GM12872 (cell line): ENCODE results near the gene SEBOX.

Experiments used
- TF ChIP-seq, protein P1 (sequence below): IDR thresholded peaks from 3 replicates; pipeline ENCODE4 v1.5.1; 2011; ENCODE audit warnings: low read depth, mild to moderate bottlenecking, low read length, moderate library complexity; ENCODE audit not compliant: insufficient read depth

The SEBOX gene

DNA sequence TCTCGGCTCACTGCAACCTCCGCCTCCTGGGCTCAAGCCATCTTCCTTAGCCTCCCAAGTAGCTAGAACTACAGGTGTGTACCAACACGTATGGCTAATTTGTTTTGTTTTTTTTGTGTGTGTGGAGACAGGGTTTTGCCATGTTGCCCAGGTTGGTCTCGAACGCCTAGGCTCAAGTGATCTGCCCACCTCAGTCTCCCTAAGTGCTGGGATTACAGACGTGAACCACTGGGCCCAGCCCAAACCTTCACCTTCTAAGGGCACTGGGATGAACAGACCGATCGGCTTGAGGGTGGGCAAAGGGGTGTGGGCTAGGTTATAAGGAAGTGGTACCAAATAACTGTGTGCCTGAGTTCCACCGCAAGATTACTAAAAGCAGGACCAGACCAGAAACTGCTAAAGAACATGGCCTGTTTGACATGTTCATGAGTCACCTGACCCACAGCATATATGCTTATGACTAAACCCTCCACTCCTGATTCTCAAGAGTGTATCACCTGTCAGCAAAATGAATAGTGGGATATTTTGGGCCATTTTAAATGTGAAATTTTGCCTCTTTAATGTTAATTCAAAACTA, 37.9 kb downstream of the SEBOX start:
- TF ChIP-seq, protein P1, sequence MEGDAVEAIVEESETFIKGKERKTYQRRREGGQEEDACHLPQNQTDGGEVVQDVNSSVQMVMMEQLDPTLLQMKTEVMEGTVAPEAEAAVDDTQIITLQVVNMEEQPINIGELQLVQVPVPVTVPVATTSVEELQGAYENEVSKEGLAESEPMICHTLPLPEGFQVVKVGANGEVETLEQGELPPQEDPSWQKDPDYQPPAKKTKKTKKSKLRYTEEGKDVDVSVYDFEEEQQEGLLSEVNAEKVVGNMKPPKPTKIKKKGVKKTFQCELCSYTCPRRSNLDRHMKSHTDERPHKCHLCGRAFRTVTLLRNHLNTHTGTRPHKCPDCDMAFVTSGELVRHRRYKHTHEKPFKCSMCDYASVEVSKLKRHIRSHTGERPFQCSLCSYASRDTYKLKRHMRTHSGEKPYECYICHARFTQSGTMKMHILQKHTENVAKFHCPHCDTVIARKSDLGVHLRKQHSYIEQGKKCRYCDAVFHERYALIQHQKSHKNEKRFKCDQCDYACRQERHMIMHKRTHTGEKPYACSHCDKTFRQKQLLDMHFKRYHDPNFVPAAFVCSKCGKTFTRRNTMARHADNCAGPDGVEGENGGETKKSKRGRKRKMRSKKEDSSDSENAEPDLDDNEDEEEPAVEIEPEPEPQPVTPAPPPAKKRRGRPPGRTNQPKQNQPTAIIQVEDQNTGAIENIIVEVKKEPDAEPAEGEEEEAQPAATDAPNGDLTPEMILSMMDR: no peak

- TF ChIP-seq, protein P1: no peak
These were observed 38.9 kb downstream of the SEBOX start for GRCh38 chr17:28326114-28326513.

GRCh38 chr17:28325211-28325610, 39.8 kb downstream of the SEBOX start:
- TF ChIP-seq, protein P1: no peak

DNA sequence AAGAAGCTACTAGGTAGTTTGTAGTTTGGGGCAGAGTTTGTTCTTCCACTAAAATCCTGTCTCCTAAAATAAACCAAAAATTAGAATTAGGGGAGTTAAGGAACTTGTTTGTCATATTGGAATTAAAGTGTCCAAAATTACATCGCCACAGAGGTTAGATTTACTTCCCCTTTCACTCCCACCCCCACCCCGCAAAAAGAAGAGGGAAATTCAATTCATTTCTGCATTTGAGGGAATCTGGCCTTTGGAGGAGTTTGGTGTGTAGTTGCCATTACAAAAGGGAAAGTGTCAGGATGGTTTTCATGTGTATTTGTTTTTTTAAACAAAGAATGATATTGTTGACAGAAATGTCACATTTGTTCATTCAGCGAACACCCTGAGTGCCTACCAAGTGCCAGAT, 40.2 kb downstream of the SEBOX start:
- TF ChIP-seq, protein P1: no peak

DNA sequence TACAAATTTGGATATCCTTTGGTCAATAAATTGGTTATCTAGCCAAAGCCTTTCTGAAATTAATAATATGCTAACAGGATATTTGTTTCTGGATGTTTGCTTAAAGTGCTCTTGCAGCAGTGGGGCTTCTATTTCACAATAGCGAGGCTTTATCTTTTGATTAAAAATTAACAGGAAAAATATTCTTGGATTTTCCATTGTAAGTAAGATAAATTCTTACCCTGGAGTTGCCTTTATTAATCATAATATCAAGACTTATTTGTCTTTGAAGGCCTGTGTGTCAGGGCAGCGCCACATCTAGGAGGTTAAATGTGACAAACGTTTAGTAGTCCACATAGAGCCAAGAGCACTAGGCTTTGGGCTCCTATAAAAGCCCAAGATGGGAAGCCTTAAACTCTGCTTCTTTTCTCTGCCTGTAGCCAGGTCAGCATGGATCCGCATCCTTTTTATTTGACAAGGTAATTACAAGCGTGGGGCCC, 40.7 kb downstream of the SEBOX start:
- TF ChIP-seq, protein P1: no peak

DNA sequence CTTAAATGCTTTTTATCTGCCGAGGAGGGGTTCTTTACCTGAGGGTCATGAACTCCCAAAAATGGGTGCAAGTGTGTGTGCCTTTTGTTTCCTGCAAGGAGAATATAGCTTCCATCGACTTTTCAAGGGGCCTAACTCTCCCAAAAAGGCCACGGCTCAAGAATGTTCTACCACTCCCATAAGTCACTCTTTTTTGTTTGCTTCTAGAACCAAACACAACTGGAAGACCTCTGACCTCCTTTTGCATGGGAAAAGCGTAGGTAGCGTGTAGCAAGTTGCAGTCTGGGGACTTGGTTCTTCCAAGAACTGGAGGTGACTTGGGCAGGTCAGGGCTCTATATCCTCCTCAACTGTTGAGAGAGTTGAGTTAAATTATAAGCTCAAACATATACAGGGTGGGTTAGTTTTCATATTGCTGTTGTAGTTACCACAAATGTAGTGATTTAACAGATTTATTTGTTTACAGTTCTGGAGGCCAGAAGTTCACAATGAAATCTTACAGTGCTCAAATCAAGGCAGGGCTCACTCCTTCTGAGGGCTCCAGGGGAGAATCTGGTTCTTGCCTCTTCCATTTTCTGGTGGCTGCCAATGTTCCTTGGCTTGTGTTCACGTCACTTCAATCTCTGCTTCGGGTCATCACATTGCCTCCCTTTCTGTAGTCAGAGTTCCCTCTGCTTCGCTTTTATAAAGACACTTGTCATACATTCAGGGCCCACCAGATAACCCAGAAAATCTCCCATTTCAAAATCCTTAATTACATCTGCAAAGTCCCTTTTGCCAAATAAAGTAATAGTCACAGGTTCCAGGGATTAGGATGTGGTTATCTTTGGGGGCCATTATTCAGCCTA, 44.6 kb downstream of the SEBOX start:
- TF ChIP-seq, protein P1: no peak

GRCh38 chr17:28319598-28319935, 45.4 kb downstream of the SEBOX start:
- TF ChIP-seq, protein P1: no peak
